ENCODE measurements around the gene CTCFL.

CTCFL gene

GRCh38 chr20:57555457-57556184 is 30.7 kb upstream of the CTCFL start:
- no peak for TF ChIP-seq GABPA (IDR thresholded peaks at IDR 0.05; ENCODE audit: low read depth)
- TF ChIP-seq SPI1 (IDR thresholded peaks at IDR 0.05; ENCODE audit: borderline replicate concordance, low read depth): no peak
- TF ChIP-seq CTCF (IDR thresholded peaks at IDR 0.05; ENCODE audit: insufficient read depth, low read length): no peak
- no peak for TF ChIP-seq POLR2AphosphoS5 (IDR thresholded peaks at IDR 0.05; ENCODE audit: low read depth)
- TF ChIP-seq, protein P1, sequence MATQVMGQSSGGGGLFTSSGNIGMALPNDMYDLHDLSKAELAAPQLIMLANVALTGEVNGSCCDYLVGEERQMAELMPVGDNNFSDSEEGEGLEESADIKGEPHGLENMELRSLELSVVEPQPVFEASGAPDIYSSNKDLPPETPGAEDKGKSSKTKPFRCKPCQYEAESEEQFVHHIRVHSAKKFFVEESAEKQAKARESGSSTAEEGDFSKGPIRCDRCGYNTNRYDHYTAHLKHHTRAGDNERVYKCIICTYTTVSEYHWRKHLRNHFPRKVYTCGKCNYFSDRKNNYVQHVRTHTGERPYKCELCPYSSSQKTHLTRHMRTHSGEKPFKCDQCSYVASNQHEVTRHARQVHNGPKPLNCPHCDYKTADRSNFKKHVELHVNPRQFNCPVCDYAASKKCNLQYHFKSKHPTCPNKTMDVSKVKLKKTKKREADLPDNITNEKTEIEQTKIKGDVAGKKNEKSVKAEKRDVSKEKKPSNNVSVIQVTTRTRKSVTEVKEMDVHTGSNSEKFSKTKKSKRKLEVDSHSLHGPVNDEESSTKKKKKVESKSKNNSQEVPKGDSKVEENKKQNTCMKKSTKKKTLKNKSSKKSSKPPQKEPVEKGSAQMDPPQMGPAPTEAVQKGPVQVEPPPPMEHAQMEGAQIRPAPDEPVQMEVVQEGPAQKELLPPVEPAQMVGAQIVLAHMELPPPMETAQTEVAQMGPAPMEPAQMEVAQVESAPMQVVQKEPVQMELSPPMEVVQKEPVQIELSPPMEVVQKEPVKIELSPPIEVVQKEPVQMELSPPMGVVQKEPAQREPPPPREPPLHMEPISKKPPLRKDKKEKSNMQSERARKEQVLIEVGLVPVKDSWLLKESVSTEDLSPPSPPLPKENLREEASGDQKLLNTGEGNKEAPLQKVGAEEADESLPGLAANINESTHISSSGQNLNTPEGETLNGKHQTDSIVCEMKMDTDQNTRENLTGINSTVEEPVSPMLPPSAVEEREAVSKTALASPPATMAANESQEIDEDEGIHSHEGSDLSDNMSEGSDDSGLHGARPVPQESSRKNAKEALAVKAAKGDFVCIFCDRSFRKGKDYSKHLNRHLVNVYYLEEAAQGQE (IDR thresholded peaks at IDR 0.05; ENCODE audit: insufficient replicate concordance, low read depth): no peak
- no peak for DNase-seq (ENCODE audit: low read depth in 1 of 2, low spot score in 1 of 2)
- no peak overlapping the region for H3K27ac ChIP-seq (replicated peaks)
- H3K4me3 ChIP-seq (replicated peaks; ENCODE audit: insufficient read depth, low read length): no peak overlapping the region
- H3K27me3 ChIP-seq (ENCODE audit: insufficient read depth, poor library complexity, severe bottlenecking): peaks cover 14% of the 10 kb centered on the region

- Histone ChIP-seq H3K27me3 (ENCODE audit: insufficient read depth, poor library complexity, severe bottlenecking) (peaks cover 17% of the 10 kb centered on the region), H3K4me3 (replicated peaks; ENCODE audit: insufficient read depth, low read length) (no peak overlapping the region), H3K27ac (replicated peaks) (no peak overlapping the region)
- DNase-seq (ENCODE audit: low read depth in 1 of 2, low spot score in 1 of 2): no peak
- TF ChIP-seq SPI1 (IDR thresholded peaks at IDR 0.05; ENCODE audit: borderline replicate concordance, low read depth) (no peak), GABPA (IDR thresholded peaks at IDR 0.05; ENCODE audit: low read depth) (no peak), POLR2AphosphoS5 (IDR thresholded peaks at IDR 0.05; ENCODE audit: low read depth) (no peak), CTCF (IDR thresholded peaks at IDR 0.05; ENCODE audit: insufficient read depth, low read length) (no peak)
- TF ChIP-seq, protein P1 (IDR thresholded peaks at IDR 0.05; ENCODE audit: insufficient replicate concordance, low read depth): no peak
Observed at GRCh38 chr20:57553376-57554018, 28.6 kb upstream of the CTCFL start.

DNA sequence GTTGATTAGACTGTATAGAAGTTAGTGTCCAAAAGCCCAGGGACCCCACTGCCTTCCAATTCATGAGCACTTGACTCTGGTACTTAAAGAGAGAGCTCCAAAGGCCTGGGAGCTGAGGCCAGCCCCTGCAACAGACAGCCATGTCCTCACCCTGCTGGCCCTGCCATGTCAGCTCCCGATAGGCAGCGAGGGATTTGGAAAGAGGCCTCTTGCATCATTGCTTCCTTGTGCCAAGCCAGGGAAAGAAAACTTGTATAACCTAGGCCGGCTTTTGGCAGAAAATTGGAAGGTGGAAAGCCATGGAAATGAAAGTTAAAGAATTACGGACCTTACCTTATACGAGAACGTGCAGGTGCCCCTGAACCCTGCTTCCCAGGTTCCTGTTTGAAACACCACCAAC is 27.5 kb upstream of the CTCFL start:
- TF ChIP-seq SPI1 (IDR thresholded peaks at IDR 0.05; ENCODE audit: borderline replicate concordance, low read depth): no peak
- no peak for TF ChIP-seq GABPA (IDR thresholded peaks at IDR 0.05; ENCODE audit: low read depth)
- TF ChIP-seq, protein P1 (IDR thresholded peaks at IDR 0.05; ENCODE audit: insufficient replicate concordance, low read depth): no peak
- no peak for TF ChIP-seq CTCF (IDR thresholded peaks at IDR 0.05; ENCODE audit: insufficient read depth, low read length)
- TF ChIP-seq POLR2AphosphoS5 (IDR thresholded peaks at IDR 0.05; ENCODE audit: low read depth): no peak
- no peak overlapping the region for H3K27ac ChIP-seq (replicated peaks)
- no peak for DNase-seq (ENCODE audit: low read depth in 1 of 2, low spot score in 1 of 2)
- peaks cover 17% of the 10 kb centered on the region for H3K27me3 ChIP-seq (ENCODE audit: insufficient read depth, poor library complexity, severe bottlenecking)
- no peak overlapping the region for H3K4me3 ChIP-seq (replicated peaks; ENCODE audit: insufficient read depth, low read length)

Data from HL-60 (cell line).